ENCODE results near the gene PDPR.
"Not testable (repeated sequence)": the region's sequence is repeated elsewhere in the genome, so short reads cannot be mapped to it uniquely, and the experiment has no call there.

GRCh38 chr16:70187858-70188607, 73.9 kb downstream of the PDPR start:
- TF ChIP-seq CTCF, POLR2A (IDR thresholded peaks at IDR 0.05): not testable (repeated sequence)

All from thyroid gland (tissue), 4 donors.